DMS 273 (cell line): Measurements from ENCODE around the gene CALCOCO1.
"Not testable (repeated sequence)": the region's sequence is repeated elsewhere in the genome, so short reads cannot be mapped to it uniquely, and the experiment has no call there.

ENCODE experiments used
- DNase-seq: peaks from one replicate; lab custom pipeline; 2025; ENCODE audit not compliant: unreplicated experiment; lab: John Stamatoyannopoulos, UW

CALCOCO1 gene

GRCh38 chr12:53734425-53734824 lies 7.2 kb upstream of the CALCOCO1 start:
- no peak for DNase-seq

GRCh38 chr12:53733807-53734200 lies 6.6 kb upstream of the CALCOCO1 start:
- DNase-seq, result no peak

GRCh38 chr12:53733051-53733806 lies 6.0 kb upstream of the CALCOCO1 start:
- peak; percentile 35 for DNase-seq

DNA sequence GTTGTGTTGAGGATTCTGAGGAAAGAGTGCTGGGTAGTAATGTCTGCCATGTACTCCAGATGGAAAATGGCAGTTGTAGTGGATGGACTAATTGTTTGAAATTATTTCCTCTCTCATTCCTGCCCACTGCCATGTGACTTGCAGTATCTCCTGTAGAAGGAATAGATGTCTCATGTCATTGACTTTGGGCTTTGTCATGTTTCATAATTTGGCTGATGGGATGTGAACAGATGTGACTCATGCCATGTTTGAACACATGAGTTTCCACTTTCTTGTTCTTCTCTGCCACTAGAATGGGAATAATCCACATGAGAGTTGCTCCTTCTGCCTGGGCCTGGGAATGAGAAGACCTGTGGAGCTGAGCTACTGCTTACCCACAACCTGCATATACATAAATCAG lies 2.4 kb upstream of the CALCOCO1 start:
- no peak for DNase-seq

DNA sequence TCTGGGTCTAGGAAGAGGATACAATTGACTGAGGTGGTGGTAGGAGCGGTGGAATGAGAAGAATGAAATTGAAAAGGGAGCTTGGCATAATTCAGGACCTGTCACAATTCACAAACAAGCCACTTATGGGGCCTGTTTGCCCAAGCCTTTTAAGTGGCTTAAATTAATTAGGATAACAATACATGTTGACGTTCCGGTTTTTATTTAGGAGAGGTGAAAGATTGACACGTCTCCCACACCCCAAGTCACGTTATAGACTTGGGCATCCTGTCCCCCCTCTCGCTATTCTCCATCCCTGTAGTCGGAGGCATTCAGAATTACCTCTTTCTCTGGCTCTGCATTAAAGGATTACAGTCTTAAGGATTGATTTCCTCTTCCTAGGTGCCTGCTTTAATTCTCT lies 954 bp upstream of the CALCOCO1 start:
- DNase-seq, result no peak

GRCh38 chr12:53726946-53727309 lies 324 bp downstream of the CALCOCO1 start:
- peak; percentile 27 for DNase-seq

GRCh38 chr12:53726341-53726740 lies 911 bp downstream of the CALCOCO1 start:
- no peak for DNase-seq

GRCh38 chr12:53725824-53726223 lies 1.4 kb downstream of the CALCOCO1 start:
- no peak for DNase-seq

DNA sequence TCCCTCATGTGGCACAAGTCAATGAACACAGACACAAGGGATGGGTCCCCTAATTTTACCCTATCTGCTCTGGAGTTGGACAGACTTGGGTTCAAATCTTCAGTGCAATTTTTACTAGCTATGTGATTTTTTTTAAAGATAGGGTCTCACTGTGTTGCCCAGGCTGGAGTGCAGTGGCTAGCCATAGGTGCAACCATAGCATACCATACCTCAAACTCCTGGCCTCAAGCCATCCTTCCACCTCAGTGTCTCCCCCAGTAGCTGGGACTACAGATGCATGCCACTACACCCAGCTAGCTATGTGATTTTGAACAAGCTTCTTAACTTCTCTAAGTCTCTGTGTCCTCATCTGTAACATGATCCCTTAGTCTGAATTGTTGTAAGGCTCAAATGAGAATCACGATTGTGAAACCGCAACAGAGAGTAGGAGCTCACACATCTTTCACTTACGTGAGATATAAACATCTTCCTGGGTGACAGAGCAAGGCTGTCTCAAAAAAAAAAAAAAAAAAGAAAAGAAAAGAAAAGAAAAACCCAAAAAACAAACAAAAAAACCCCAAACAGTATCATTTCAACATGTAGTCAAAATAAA lies 4.7 kb downstream of the CALCOCO1 start:
- no peak for DNase-seq

DNA sequence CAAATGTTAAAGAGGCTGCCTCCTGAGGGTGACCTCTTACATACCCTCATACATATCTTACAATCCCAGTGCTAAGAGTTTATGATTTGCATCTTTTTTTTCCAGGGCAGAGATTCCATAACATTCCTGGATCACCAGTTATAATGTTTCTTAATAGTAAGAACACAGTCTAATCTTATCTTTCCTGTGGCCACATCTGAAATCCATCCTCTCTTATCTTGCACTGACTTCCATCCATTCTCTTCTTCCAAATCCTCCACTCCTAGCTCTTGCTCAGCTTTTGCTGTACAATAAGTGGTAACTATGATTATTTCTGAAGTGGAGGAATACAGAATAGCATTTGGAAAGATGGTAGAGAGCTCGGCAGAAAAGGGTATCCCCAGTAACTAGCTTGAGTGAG lies 6.3 kb downstream of the CALCOCO1 start:
- no peak for DNase-seq

DNA sequence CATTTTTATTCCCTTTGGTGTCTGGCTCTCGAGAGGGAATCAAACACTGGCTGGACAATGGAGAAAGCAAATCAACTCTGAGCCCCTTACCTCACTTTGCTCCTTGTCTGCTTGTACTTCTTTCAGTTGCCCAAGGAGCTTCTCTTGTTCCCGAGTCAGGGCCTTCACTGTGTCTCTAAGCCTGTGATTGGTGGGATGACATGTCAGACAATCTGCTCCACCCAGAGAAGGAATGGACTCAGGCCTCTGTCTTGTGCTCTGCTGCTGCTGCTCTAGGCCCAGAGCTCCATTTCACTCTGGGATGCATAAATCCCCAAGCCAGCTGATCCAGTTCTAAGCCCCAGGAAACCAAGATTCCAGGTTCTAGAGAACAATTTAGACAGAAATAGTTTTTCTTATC lies 7.6 kb downstream of the CALCOCO1 start:
- DNase-seq, result no peak

DNA sequence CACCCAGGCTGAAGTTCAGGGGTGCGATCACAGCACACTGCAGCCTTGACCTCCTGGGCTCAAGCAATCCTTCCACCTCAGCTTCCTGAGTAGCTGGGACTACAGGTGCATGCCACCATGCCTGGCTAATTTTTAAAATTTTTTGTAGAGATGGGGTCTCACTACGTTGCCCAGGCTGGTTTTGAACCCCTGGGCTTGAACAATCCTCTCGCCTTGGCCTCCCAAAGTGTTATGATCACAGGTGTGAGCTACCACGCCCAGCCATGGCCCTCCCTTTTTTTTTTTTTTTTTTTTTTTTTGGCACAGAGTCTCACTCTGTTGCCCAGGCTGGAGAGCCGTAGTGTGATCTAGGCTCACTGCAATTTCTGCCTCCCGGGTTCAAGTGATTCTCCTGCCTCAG lies 8.7 kb downstream of the CALCOCO1 start:
- DNase-seq, result not testable (repeated sequence)

DNA sequence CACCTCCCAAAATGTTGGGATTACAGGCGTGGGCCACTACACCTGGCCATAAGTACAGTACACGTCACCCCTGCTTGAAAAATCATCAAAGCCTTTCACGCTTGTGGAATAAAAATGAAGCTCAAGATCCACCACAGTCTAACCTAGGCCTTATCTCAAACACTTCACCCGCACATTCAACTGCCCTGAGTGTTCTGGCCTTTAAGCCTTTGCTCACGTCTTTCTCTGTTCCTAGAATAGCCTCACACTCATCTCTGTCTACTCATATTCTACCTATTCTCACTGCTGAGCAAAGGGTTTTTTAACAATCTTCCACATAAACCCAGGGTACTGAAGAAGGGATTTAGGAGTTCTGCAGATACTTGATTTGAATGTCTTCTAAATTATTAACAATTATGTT lies 9.9 kb downstream of the CALCOCO1 start:
- no peak for DNase-seq

GRCh38 chr12:53714004-53714403 lies 13.2 kb downstream of the CALCOCO1 start:
- no peak for DNase-seq

GRCh38 chr12:53713516-53713915 lies 13.7 kb downstream of the CALCOCO1 start:
- DNase-seq, result no peak

DNA sequence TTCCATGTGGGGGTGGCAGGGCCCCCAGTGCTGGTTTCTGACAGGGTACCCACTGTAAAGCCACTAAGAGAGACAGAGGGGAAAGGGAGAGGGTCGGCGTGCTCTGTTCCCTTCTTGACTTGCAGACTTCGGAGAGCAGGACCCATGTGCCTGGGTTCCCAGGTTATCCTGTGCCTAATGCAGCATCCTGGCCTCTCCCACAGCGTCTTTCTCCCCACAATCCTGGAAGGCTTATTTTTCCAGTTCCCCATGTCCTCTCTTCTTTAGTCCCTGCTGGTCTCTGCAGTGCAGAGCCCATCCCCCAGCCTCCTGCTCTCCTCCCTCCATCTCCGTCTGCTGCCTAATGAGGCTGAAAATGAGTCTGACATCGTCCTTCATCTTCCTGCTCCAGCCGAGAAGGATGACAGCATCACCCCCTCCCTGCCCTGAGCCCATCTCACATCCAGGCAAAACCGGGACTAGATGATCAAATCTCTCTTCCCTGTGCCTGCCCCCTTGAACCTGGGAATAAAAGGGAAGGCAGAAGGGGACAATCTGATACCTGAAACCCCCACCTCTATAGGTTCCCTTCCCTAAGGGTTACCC lies 15.1 kb downstream of the CALCOCO1 start:
- peak; percentile 29 for DNase-seq

- no peak for DNase-seq
These were observed 17.2 kb downstream of the CALCOCO1 start for GRCh38 chr12:53710091-53710490.

GRCh38 chr12:53709671-53710070 lies 17.6 kb downstream of the CALCOCO1 start:
- peak; percentile 42 for DNase-seq

DNA sequence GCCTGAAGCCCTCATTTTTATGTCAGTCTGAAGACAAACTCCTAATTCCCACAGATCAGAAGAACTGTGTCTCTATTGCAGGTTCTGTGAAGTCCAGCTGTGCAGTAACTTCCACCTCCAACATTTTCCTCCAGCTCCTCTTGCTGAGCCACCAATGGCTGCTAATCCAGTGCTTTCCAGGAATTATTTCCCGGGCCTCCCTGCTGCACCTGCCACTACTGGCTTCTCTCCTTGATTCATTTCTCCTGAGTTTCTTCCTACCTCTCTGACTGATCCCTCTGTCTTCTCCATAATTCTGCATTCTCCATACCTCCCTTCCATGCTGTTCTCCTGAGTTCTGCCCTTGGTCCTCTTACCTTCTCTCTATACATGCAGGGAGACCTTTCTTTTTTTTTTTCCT lies 21.2 kb downstream of the CALCOCO1 start:
- DNase-seq, result no peak

DNA sequence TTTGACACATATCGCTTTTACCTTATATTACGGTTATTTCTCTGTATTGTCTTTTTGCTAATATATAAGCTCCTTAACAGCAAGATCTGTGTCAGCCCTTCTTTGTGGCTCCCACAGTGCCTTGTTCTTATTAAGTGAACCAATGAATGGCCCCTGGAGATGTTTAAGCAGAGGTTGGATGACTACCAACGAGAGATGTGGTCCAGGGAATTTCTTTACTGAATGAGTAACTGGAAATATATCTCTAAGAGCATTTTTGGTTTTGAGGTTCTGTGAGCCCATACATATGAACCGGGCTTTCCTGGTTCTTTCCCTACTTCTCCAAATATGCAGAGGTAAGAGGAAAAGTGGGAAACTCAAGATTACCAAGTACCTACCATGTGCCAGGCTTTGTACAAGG lies 23.5 kb downstream of the CALCOCO1 start:
- DNase-seq, result no peak

DNA sequence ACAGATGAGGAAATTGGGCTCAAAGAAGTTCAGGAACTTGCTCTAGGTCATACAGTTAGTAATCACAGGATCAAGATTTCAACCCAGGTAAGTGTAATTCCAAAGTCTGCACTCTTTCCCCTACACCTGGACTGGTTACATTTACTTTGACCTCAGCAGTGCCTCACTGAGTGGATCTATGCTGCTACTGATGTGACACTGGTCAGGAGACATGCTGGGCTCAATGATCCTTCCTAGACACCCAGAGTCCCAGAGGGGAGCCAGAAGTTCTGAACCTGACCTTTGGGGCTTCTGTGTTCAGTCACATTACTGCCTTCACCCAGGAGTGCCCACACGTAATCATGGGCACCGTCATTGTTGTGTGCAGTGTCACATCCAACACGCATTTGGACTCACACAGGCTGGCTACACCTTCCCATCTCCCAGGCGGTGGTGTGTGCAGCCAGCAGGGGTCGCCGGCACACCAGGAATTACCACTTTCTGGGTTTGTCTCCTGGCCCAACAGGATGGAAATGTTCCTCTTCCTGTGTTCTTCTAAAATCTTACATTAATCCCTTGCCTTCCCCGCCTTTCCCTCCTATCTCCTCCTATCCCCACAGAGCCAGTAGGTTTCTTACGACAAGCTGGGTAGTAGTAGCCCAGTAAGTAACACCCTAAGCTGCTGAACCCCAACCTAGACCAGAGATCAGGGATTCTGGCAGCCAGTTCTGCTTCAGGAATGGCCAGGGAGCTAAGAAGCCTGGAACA lies 25.6 kb downstream of the CALCOCO1 start:
- DNase-seq, result peak; percentile 75

DNA sequence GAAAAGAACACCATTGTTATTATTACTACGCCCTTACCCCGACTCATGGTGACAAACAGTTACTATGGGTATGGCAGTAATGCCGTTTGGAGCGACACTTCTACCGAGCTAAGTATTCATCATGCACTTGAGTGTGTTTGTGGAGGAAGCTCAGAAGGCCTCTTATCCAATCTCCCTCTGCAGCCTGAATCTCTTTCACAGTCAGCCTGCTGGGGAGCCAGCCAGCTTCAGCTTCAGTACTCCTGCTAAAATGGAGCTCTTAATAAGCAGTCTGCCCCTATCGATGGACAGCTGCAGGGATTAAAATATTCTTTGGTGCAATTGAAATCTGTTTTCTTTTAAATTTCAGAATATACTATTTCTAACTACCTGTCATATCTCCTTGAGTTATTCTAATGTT lies 26.7 kb downstream of the CALCOCO1 start:
- peak; percentile 6 for DNase-seq
